ENCODE results near the gene PPP1R14D. TPM values are rescaled to one million over a fixed set of nuclear protein-coding genes. Genes with fewer than 3 reads are reported as not detected.

The PPP1R14D gene
- total RNA-seq, 1 donor from 2014 or later: not detected

- H3K27me3 Mint-ChIP-seq (ENCODE audit: unreplicated experiment): peaks cover 9% of the 10 kb centered on the region
- DNase-seq (ENCODE audit: low spot score): no peak
Measured at GRCh38 chr15:40853241-40853890, 24.9 kb upstream of the PPP1R14D start.

GRCh38 chr15:40852529-40852928 is 24.0 kb upstream of the PPP1R14D start:
- H3K27ac Mint-ChIP-seq (ENCODE audit: unreplicated experiment): no peak overlapping the region
- no peaks in the 10 kb centered on the region for H3K9me3 Mint-ChIP-seq (ENCODE audit: unreplicated experiment)
- peaks cover 19% of the 10 kb centered on the region for H3K36me3 Mint-ChIP-seq (ENCODE audit: low read depth, unreplicated experiment)
- peaks cover 13% of the 10 kb centered on the region for H3K27me3 Mint-ChIP-seq (ENCODE audit: unreplicated experiment)
- no peak overlapping the region for H3K4me3 Mint-ChIP-seq (ENCODE audit: unreplicated experiment)
- TF ChIP-seq CTCF (IDR thresholded peaks at IDR 0.05; ENCODE audit: unreplicated experiment): no peak
- DNase-seq (ENCODE audit: low spot score): no peak
- peaks cover 8% of the 10 kb centered on the region for H3K4me1 Mint-ChIP-seq (ENCODE audit: unreplicated experiment)

More at GRCh38 chr15:40853241-40853890, 24.9 kb upstream of the PPP1R14D start:
- Mint-ChIP-seq H3K4me1 (ENCODE audit: unreplicated experiment) (no peaks in the 10 kb centered on the region), H3K36me3 (ENCODE audit: low read depth, unreplicated experiment) (peaks cover 14% of the 10 kb centered on the region), H3K27ac (ENCODE audit: unreplicated experiment) (no peak overlapping the region), H3K4me3 (ENCODE audit: unreplicated experiment) (no peak overlapping the region), H3K9me3 (ENCODE audit: unreplicated experiment) (no peaks in the 10 kb centered on the region)
- TF ChIP-seq CTCF (IDR thresholded peaks at IDR 0.05; ENCODE audit: unreplicated experiment): no peak

- peaks cover 16% of the 10 kb centered on the region for H3K27me3 Mint-ChIP-seq (ENCODE audit: unreplicated experiment)
- H3K4me3 Mint-ChIP-seq (ENCODE audit: unreplicated experiment): no peak overlapping the region
- H3K9me3 Mint-ChIP-seq (ENCODE audit: unreplicated experiment): no peaks in the 10 kb centered on the region
- no peak for DNase-seq (ENCODE audit: low spot score)
- peaks cover 20% of the 10 kb centered on the region for H3K4me1 Mint-ChIP-seq (ENCODE audit: unreplicated experiment)
- no peak overlapping the region for H3K27ac Mint-ChIP-seq (ENCODE audit: unreplicated experiment)
- H3K36me3 Mint-ChIP-seq (ENCODE audit: low read depth, unreplicated experiment): peaks cover 15% of the 10 kb centered on the region
- no peak for TF ChIP-seq CTCF (IDR thresholded peaks at IDR 0.05; ENCODE audit: unreplicated experiment)
Measured at GRCh38 chr15:40850576-40851112, 22.1 kb upstream of the PPP1R14D start.

- DNase-seq (ENCODE audit: low spot score): peak; percentile 45
- Mint-ChIP-seq H3K4me1 (ENCODE audit: unreplicated experiment) (peaks cover 26% of the 10 kb centered on the region), H3K4me3 (ENCODE audit: unreplicated experiment) (no peak overlapping the region), H3K27ac (ENCODE audit: unreplicated experiment) (peak overlapping the region; percentile 39), H3K27me3 (ENCODE audit: unreplicated experiment) (peaks cover 27% of the 10 kb centered on the region), H3K36me3 (ENCODE audit: low read depth, unreplicated experiment) (peaks cover 9% of the 10 kb centered on the region), H3K9me3 (ENCODE audit: unreplicated experiment) (no peaks in the 10 kb centered on the region)
- no peak for TF ChIP-seq CTCF (IDR thresholded peaks at IDR 0.05; ENCODE audit: unreplicated experiment)
Measured at GRCh38 chr15:40847223-40847961, 18.9 kb upstream of the PPP1R14D start.

GRCh38 chr15:40846841-40847222 is 18.3 kb upstream of the PPP1R14D start:
- no peak for TF ChIP-seq CTCF (IDR thresholded peaks at IDR 0.05; ENCODE audit: unreplicated experiment)
- Mint-ChIP-seq H3K36me3 (ENCODE audit: low read depth, unreplicated experiment) (peaks cover 5% of the 10 kb centered on the region), H3K27ac (ENCODE audit: unreplicated experiment) (no peak overlapping the region), H3K4me3 (ENCODE audit: unreplicated experiment) (no peak overlapping the region), H3K9me3 (ENCODE audit: unreplicated experiment) (no peaks in the 10 kb centered on the region), H3K27me3 (ENCODE audit: unreplicated experiment) (peaks cover 25% of the 10 kb centered on the region), H3K4me1 (ENCODE audit: unreplicated experiment) (peaks cover 26% of the 10 kb centered on the region)
- no peak for DNase-seq (ENCODE audit: low spot score)
